Gastrocnemius medialis (tissue), 4 donors: ENCODE data around the gene LDHAL6B. TPM values are rescaled to one million over a fixed set of nuclear protein-coding genes. Genes with fewer than 3 reads are reported as not detected.

ENCODE experiments used
- ATAC-seq, 2 donors: fragments of 150-250 bp; one replicate each; pipeline ENCODE4 v1.9.1; 2016
- DNase-seq, 2 donors: peaks; one replicate each; pipeline ENCODE4 v3.0.0-alpha.2; 2019
- H3K27ac ChIP-seq, 4 donors: fragments of 200-600 bp; sonication (generic); 1 replicate in 1 of 4; 2 replicates in 3 of 4; pipeline ENCODE4 v1.5.1; 2016 to 2018; ENCODE audit warnings: mild to moderate bottlenecking in 2 of 4, moderate library complexity in 1 of 4
- H3K27me3 ChIP-seq, 3 donors: fragments of 200-600 bp; sonication (generic) in 2 of 3; 1 replicate in 1 of 3; 2 replicates in 2 of 3; pipeline versions ENCODE4 v1.5.1 to v1.6.0; 2016 to 2019; ENCODE audit warnings: mild to moderate bottlenecking in 1 of 3, moderate library complexity in 1 of 3
- H3K36me3 ChIP-seq, 2 donors: fragments of 200-600 bp; sonication (generic) in 1 of 2; one replicate each; pipeline ENCODE4 v1.5.1; 2017 to 2018
- H3K4me1 ChIP-seq, 2 donors: fragments of 200-600 bp; sonication (generic) in 1 of 2; one replicate each; pipeline ENCODE4 v1.5.1; 2016 to 2017; ENCODE audit warnings: mild to moderate bottlenecking in 2 of 2
- H3K4me3 ChIP-seq, 4 donors: fragments of 200-600 bp; sonication (generic) in 3 of 4; 1 replicate in 1 of 4; 2 replicates in 3 of 4; pipeline ENCODE4 v1.5.1; 2016 to 2019; ENCODE audit warnings: mild to moderate bottlenecking in 2 of 4
- H3K9me3 ChIP-seq, 3 donors: fragments of 200-600 bp; sonication (generic) in 2 of 3; 1 replicate in 1 of 3; 2 replicates in 2 of 3; pipeline ENCODE4 v1.5.1; 2016 to 2019
- POLR2A ChIP-seq, 2 donors: fragments of 450-650 bp; IDR thresholded peaks; one replicate each; pipeline ENCODE4 v1.6.1; 2017; ENCODE audit warnings: antibody characterized with exemption in 2 of 2, mild to moderate bottlenecking in 2 of 2, moderate library complexity in 2 of 2
- in situ Hi-C, 4 donors: fragments of 200-750 bp; cut with MboI; loops; one replicate each; pipeline versions ENCODE4 v1.15.0 to v1.8.0; 2017; ENCODE audit warnings: low sequenced_read_pairs in 4 of 4
- intact Hi-C: fragments of 100-400 bp; cut with DNase I; formaldehyde crosslinking; loops from one replicate; pipeline ENCODE4 v1.15.1; 2023; ENCODE audit warnings: low total_unique reads
- total RNA-seq, 4 donors: library from RNA; depleted of rRNA; stranded (reverse); fragments of >200 nt; gene quantifications; one replicate each; pipeline versions ENCODE4 v1.1.0 to v1.2.3, GENCODE V29; 2016
- TF ChIP-seq, protein P1 (sequence below), 5 experiments: fragments of 450-650 bp in 3 of 5; fragments of 200-600 bp in 2 of 5; sonication (generic) in 2 of 5; IDR thresholded peaks in 4 of 5; conservative IDR thresholded peaks in 1 of 5; 1 replicate in 4 of 5; 2 replicates in 1 of 5; pipeline ENCODE4 v1.5.1; 2016 to 2019; ENCODE audit warnings: antibody characterized with exemption in 5 of 5, mild to moderate bottlenecking in 3 of 5, moderate library complexity in 3 of 5

Gene LDHAL6B
- total RNA-seq, 4 donors from 2014 or later: not detected

DNA sequence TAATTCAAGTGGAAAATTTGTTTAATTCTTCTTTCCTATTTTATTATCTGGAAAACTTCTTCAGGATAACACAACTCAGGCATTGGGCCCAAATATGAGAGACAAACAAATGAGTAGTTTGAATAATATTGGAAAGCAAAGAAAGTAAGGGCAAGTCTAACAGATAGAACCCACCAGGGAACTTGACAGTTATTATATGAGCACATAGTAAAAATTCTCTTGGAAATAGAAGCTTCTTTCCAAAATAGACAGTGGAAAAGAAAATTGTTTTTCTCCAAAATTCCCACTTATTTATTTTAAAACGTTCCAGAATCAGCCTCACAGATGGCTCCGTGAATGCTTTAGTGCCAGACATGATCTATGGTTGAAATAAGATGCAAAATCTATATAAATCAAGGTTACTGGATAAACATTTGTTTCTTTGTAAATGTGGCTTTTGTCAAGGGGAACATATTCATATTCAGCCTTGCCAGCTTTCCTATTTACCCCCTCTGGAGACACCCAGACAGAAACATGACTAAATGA lies 23.9 kb downstream of the LDHAL6B start:
- intact Hi-C loops: no loop called here
- ATAC-seq (no peak), DNase-seq (no peak)
- in situ Hi-C loops: no loop called here
- H3K4me1 ChIP-seq: no peaks in the 10 kb centered on the region
- H3K4me3 ChIP-seq: no peak overlapping the region
- no peak overlapping the region for H3K27ac ChIP-seq
- no peaks in the 10 kb centered on the region for H3K9me3 ChIP-seq
- no peak for TF ChIP-seq POLR2A (IDR thresholded peaks at IDR 0.05)
- TF ChIP-seq, protein P1, sequence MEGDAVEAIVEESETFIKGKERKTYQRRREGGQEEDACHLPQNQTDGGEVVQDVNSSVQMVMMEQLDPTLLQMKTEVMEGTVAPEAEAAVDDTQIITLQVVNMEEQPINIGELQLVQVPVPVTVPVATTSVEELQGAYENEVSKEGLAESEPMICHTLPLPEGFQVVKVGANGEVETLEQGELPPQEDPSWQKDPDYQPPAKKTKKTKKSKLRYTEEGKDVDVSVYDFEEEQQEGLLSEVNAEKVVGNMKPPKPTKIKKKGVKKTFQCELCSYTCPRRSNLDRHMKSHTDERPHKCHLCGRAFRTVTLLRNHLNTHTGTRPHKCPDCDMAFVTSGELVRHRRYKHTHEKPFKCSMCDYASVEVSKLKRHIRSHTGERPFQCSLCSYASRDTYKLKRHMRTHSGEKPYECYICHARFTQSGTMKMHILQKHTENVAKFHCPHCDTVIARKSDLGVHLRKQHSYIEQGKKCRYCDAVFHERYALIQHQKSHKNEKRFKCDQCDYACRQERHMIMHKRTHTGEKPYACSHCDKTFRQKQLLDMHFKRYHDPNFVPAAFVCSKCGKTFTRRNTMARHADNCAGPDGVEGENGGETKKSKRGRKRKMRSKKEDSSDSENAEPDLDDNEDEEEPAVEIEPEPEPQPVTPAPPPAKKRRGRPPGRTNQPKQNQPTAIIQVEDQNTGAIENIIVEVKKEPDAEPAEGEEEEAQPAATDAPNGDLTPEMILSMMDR (IDR thresholded peaks at IDR 0.05 in 4 of 5, conservative IDR thresholded peaks at IDR 0.05 in 1 of 5): no peak
- no peaks in the 10 kb centered on the region for H3K27me3 ChIP-seq
- peaks cover 0 to 11% of the 10 kb centered on the region in 2 donors for H3K36me3 ChIP-seq

DNA sequence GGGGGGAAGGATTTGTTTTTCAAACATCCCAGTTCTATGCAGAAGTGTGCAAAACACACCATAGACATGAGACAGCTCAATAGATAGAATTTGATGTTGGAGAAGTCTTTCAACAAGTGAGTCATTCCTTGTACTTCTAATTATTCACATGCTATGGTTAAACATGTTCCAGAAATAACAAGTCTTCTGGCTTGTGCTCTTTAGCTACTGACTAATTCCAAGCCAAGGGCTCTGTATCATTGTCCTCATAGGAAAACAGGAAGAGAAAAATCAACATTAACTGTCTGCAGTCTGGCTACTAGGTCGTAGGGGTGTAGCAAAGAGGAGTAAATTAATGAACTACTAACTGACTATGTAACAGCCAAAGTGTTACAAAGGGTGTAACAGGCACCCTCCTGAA lies 25.8 kb downstream of the LDHAL6B start:
- TF ChIP-seq, protein P1 (IDR thresholded peaks at IDR 0.05 in 4 of 5, conservative IDR thresholded peaks at IDR 0.05 in 1 of 5): no peak
- no peak for TF ChIP-seq POLR2A (IDR thresholded peaks at IDR 0.05)
- Histone ChIP-seq H3K9me3 (no peaks in the 10 kb centered on the region), H3K27me3 (no peaks in the 10 kb centered on the region), H3K27ac (no peak overlapping the region), H3K4me1 (peaks cover 10 to 12% of the 10 kb centered on the region in 2 donors), H3K36me3 (peaks cover 0 to 11% of the 10 kb centered on the region in 2 donors), H3K4me3 (no peak overlapping the region)
- no peak for DNase-seq
- in situ Hi-C loops: no loop called here
- intact Hi-C loops: no loop called here
- ATAC-seq: peak in 1 of 2 donors; percentile 60

DNA sequence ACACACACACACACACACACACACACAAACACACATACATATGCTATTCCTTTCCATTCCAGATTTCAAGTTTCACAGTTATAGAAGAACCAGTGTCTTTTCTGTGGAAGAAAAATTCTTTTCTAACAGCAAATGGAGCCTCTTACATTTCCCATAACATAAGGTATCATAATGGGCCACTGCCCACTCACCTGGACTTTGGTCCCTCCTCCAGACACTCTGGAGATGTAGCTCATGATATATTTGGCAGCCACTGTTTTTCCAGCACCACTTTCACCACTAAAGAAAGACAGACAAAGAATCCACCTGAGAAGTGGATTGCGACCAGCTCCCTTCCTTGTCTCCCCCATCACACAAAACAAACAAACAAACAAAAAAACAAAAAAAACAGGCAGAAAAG lies 29.8 kb downstream of the LDHAL6B start:
- no peak overlapping the region for H3K4me3 ChIP-seq
- no peaks in the 10 kb centered on the region for H3K27me3 ChIP-seq
- intact Hi-C loops: loop anchor here (5.0 kb wide), 1 partner anchor 61 kb away; no protein-coding TSS in a partner anchor
- H3K9me3 ChIP-seq: no peaks in the 10 kb centered on the region
- ATAC-seq (no peak), DNase-seq (no peak)
- no peak for TF ChIP-seq POLR2A (IDR thresholded peaks at IDR 0.05)
- TF ChIP-seq, protein P1 (IDR thresholded peaks at IDR 0.05 in 4 of 5, conservative IDR thresholded peaks at IDR 0.05 in 1 of 5): no peak
- H3K36me3 ChIP-seq: peaks cover 0 to 6% of the 10 kb centered on the region in 2 donors
- peaks cover 12 to 13% of the 10 kb centered on the region in 2 donors for H3K4me1 ChIP-seq
- H3K27ac ChIP-seq: peak overlapping the region in 3 of 4 donors; percentile 2 to 16 (median 12)
- in situ Hi-C loops: no loop called here

DNA sequence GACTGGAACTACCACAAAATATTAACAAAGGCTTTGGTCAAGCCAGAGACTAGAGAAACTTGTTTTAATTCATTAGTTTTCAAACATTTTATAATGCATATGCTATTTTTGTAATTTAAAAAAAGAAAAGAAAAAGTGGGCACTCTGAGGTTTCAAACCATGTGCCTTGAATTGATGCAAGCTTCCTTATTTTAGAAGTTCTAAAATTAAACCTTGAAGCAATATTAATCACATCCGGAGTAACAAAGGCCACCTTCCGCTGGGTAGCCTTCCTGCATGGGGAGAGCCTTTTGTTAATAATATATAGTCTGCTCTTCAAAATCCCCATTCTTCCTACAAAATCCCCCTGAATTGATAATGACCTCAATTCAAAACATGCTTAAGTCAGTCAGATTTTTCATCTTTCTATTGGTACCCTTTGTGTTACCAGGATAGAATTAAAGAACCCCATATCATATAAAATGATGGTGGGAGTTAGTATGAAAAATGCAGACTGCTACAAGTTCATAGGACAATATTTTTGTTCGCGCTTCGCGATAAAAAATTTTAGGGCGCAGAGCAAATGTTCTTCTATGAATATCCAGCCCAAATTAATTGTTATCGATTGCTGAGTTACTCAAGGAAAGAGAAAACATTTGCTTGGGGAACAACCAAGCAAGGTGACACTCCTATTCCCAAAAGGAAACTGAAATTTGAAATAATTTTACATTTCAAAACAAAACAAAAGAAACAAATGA lies 30.6 kb downstream of the LDHAL6B start:
- Histone ChIP-seq H3K27me3 (no peaks in the 10 kb centered on the region), H3K36me3 (no peaks in the 10 kb centered on the region), H3K4me1 (peaks cover 12 to 13% of the 10 kb centered on the region in 2 donors), H3K4me3 (no peak overlapping the region), H3K9me3 (no peaks in the 10 kb centered on the region), H3K27ac (peak overlapping the region in 3 of 4 donors; percentile 2 to 21 (median 16))
- no peak for TF ChIP-seq POLR2A (IDR thresholded peaks at IDR 0.05)
- TF ChIP-seq, protein P1 (IDR thresholded peaks at IDR 0.05 in 4 of 5, conservative IDR thresholded peaks at IDR 0.05 in 1 of 5): no peak
- ATAC-seq: no peak
- in situ Hi-C loops: no loop called here
- no peak for DNase-seq
- intact Hi-C loops: loop anchor here (5.0 kb wide), 1 partner anchor 60 kb away; no protein-coding TSS in a partner anchor
